Mammary epithelial cell (primary cell): ENCODE data around the gene THOP1.

Experiments used
- CTCF ChIP-seq, 2 donors: IDR thresholded peaks in 1 of 2; conservative IDR thresholded peaks in 1 of 2; 2 replicates each; pipeline ENCODE4 v1.5.1; 2011 to 2012; ENCODE audit warnings: inconsistent platforms in 2 of 2, low read length in 2 of 2, mild to moderate bottlenecking in 2 of 2, control low read depth in 1 of 2, low read depth in 1 of 2; ENCODE audit not compliant: insufficient read depth in 1 of 2; ENCODE audit errors: extremely low read depth in 1 of 2
- EZH2 ChIP-seq: IDR thresholded peaks from 2 replicates; pipeline ENCODE4 v1.6.1; 2012; ENCODE audit warnings: low read length, inconsistent platforms, borderline replicate concordance

GRCh38 chr19:2766594-2767372 lies 18.5 kb upstream of the THOP1 start:
- no peak for TF ChIP-seq CTCF (conservative IDR thresholded peaks at IDR 0.05 in 1 of 2, IDR thresholded peaks at IDR 0.05 in 1 of 2; ENCODE audit: extremely low read depth in 1 of 2, insufficient read depth in 1 of 2, low read depth in 1 of 2, low read length in 2 of 2)
- TF ChIP-seq EZH2 = no peak
